ENCODE data around the gene POLR2E.

Gene POLR2E

GRCh38 chr19:1062387-1063029, 32.7 kb downstream of the POLR2E start:
- DNase-seq = no peak

GRCh38 chr19:1061987-1062386, 33.2 kb downstream of the POLR2E start:
- DNase-seq = no peak

GRCh38 chr19:1060689-1061088, 34.5 kb downstream of the POLR2E start:
- DNase-seq = no peak

GRCh38 chr19:1058112-1058511, 37.1 kb downstream of the POLR2E start:
- DNase-seq = no peak

GRCh38 chr19:1057176-1057855, 37.9 kb downstream of the POLR2E start:
- no peak for DNase-seq

GRCh38 chr19:1055886-1056620, 39.1 kb downstream of the POLR2E start:
- DNase-seq = no peak

GRCh38 chr19:1055028-1055425, 40.1 kb downstream of the POLR2E start:
- DNase-seq = no peak

GRCh38 chr19:1054102-1055027, 40.8 kb downstream of the POLR2E start:
- DNase-seq = no peak

- DNase-seq = no peak
Measured at GRCh38 chr19:1053176-1054101, 41.7 kb downstream of the POLR2E start.

- DNase-seq = no peak
Measured at GRCh38 chr19:1052349-1052975, 42.7 kb downstream of the POLR2E start.

- DNase-seq = no peak
Measured at GRCh38 chr19:1051791-1052190, 43.4 kb downstream of the POLR2E start.

- DNase-seq = no peak
Measured at GRCh38 chr19:1050989-1051788, 44.0 kb downstream of the POLR2E start.

GRCh38 chr19:1049800-1050199, 45.4 kb downstream of the POLR2E start:
- DNase-seq = no peak

- no peak for DNase-seq
Measured at GRCh38 chr19:1049106-1049505, 46.1 kb downstream of the POLR2E start.

- no peak for DNase-seq
Measured at GRCh38 chr19:1047696-1048147, 47.5 kb downstream of the POLR2E start.

- no peak for DNase-seq
Measured at GRCh38 chr19:1046836-1047695, 48.1 kb downstream of the POLR2E start.

GRCh38 chr19:1046117-1046626, 49.0 kb downstream of the POLR2E start:
- no peak for DNase-seq

GRCh38 chr19:1045247-1045603, 50.0 kb downstream of the POLR2E start:
- no peak for DNase-seq
